ENCODE results near the gene FAM222A.

Gene FAM222A

GRCh38 chr12:109681986-109682707 lies 31.5 kb upstream of the FAM222A start:
- no peak overlapping the region for H3K4me3 ChIP-seq (replicated peaks in 1 of 2; ENCODE audit: low read depth in 2 of 2, low read length in 2 of 2)
- no peak for TF ChIP-seq CTCF (IDR thresholded peaks at IDR 0.05; ENCODE audit: low read depth, low read length)
- DNase-seq (ENCODE audit: low read depth in 2 of 2), result no peak

GRCh38 chr12:109682708-109683060 lies 30.9 kb upstream of the FAM222A start:
- H3K4me3 ChIP-seq (replicated peaks in 1 of 2; ENCODE audit: low read depth in 2 of 2, low read length in 2 of 2), result no peak overlapping the region
- DNase-seq (ENCODE audit: low read depth in 2 of 2), result no peak
- TF ChIP-seq CTCF (IDR thresholded peaks at IDR 0.05; ENCODE audit: low read depth, low read length), result no peak

- TF ChIP-seq CTCF (IDR thresholded peaks at IDR 0.05; ENCODE audit: low read depth, low read length), result no peak
- no peak for DNase-seq (ENCODE audit: low read depth in 2 of 2)
- no peak overlapping the region for H3K4me3 ChIP-seq (replicated peaks in 1 of 2; ENCODE audit: low read depth in 2 of 2, low read length in 2 of 2)
Measured at GRCh38 chr12:109683316-109683715, 30.3 kb upstream of the FAM222A start.

- TF ChIP-seq CTCF (IDR thresholded peaks at IDR 0.05; ENCODE audit: low read depth, low read length), result no peak
- DNase-seq (ENCODE audit: low read depth in 2 of 2), result no peak
- H3K4me3 ChIP-seq (replicated peaks in 1 of 2; ENCODE audit: low read depth in 2 of 2, low read length in 2 of 2), result no peak overlapping the region
Measured at GRCh38 chr12:109685574-109686447, 27.8 kb upstream of the FAM222A start.

GRCh38 chr12:109686523-109686922 lies 27.1 kb upstream of the FAM222A start:
- DNase-seq (ENCODE audit: low read depth in 2 of 2), result no peak
- TF ChIP-seq CTCF (IDR thresholded peaks at IDR 0.05; ENCODE audit: low read depth, low read length), result no peak
- H3K4me3 ChIP-seq (replicated peaks in 1 of 2; ENCODE audit: low read depth in 2 of 2, low read length in 2 of 2), result no peak overlapping the region

GRCh38 chr12:109687250-109687649 lies 26.4 kb upstream of the FAM222A start:
- no peak overlapping the region for H3K4me3 ChIP-seq (replicated peaks in 1 of 2; ENCODE audit: low read depth in 2 of 2, low read length in 2 of 2)
- no peak for TF ChIP-seq CTCF (IDR thresholded peaks at IDR 0.05; ENCODE audit: low read depth, low read length)
- DNase-seq (ENCODE audit: low read depth in 2 of 2), result no peak

Measured in cardiac fibroblast (primary cell).